Naive thymus-derived CD8-positive, alpha-beta T cell (primary cell): Measurements from ENCODE around the gene RTL10. TPM values are rescaled to one million over a fixed set of nuclear protein-coding genes. Genes with fewer than 3 reads are reported as not detected.

Experiments used
- ATAC-seq, 2 donors: fragments of 150-1000 bp; cut with Tn5 transposase in 1 of 2; sonication (Bioruptor Pico), chemical (Tn5 transposase) in 1 of 2; 1 replicate in 1 of 2; 2 replicates in 1 of 2; pipeline ENCODE4 v1.10.0; 2021; ENCODE audit warnings: mild to moderate bottlenecking in 2 of 2, moderate library complexity in 2 of 2
- POLR2A ChIA-PET: fragments of 350-600 bp; sonication (Branson Sonifier 250); formaldehyde crosslinking; loops from one replicate; lab custom pipeline; 2021; ENCODE audit warnings: antibody characterized with exemption; lab: Charles Lee
- DNase-seq, 10 donors: peaks; one replicate each; pipeline versions ENCODE4 v3.0.0 to v3.0.0-alpha.2; 2020 to 2022
- H3K27ac Mint-ChIP-seq, 10 donors: one replicate each; pipeline ENCODE4 v1.8.0; 2020 to 2022; ENCODE audit warnings: mild to moderate bottlenecking in 10 of 10, mixed read lengths in 10 of 10, moderate library complexity in 4 of 10, inconsistent platforms in 1 of 10
- H3K27me3 Mint-ChIP-seq, 5 donors: one replicate each; pipeline ENCODE4 v1.8.0; 2021 to 2022; ENCODE audit warnings: mixed read lengths in 5 of 5
- H3K36me3 Mint-ChIP-seq, 3 donors: one replicate each; pipeline ENCODE4 v1.8.0; 2020 to 2022; ENCODE audit warnings: mixed read lengths in 3 of 3, mild to moderate bottlenecking in 2 of 3, inconsistent platforms in 1 of 3
- H3K4me1 Mint-ChIP-seq, 4 donors: one replicate each; pipeline ENCODE4 v1.8.0; 2021 to 2022; ENCODE audit warnings: mixed read lengths in 4 of 4
- H3K4me3 Mint-ChIP-seq, 10 donors: one replicate each; pipeline ENCODE4 v1.8.0; 2020 to 2022; ENCODE audit warnings: mild to moderate bottlenecking in 10 of 10, mixed read lengths in 10 of 10, moderate library complexity in 6 of 10, inconsistent platforms in 1 of 10
- H3K9me3 Mint-ChIP-seq, 9 donors: one replicate each; pipeline ENCODE4 v1.8.0; 2020 to 2022; ENCODE audit warnings: mixed read lengths in 9 of 9, mild to moderate bottlenecking in 3 of 9, inconsistent platforms in 1 of 9, moderate library complexity in 1 of 9
- polyA plus RNA-seq, 3 donors: library from polyadenylated mRNA; unstranded; fragments of 300-500 nt; fragmentation: Illumina TruSeq; gene quantifications; one replicate each; pipeline ENCODE4 v1.2.3, GENCODE V29; 2021
- total RNA-seq, 8 experiments: library from RNA in 2 of 8; stranded (reverse) in 2 of 8; gene quantifications; one replicate each; pipeline ENCODE4 v1.2.3 and lab custom pipeline; 2021 to 2026

The RTL10 gene
- total and polyA plus RNA-seq, 5 experiments from 2014 or later, result 7.0 to 33.0 (median 14.3) TPM

- Mint-ChIP-seq H3K4me3 (no peak overlapping the region), H3K27ac (no peak overlapping the region), H3K36me3 (peaks cover 0 to 5% (median 0%) of the 10 kb centered on the region in 3 donors), H3K9me3 (no peaks in the 10 kb centered on the region), H3K4me1 (peaks cover 0 to 14% (median 4%) of the 10 kb centered on the region in 4 donors), H3K27me3 (no peaks in the 10 kb centered on the region)
- no peak for DNase-seq
- POLR2A ChIA-PET, result interaction anchor here (0.7 to 1.4 kb wide), 3 partner anchors 11 to 34 kb away, joined by 3 to 9 read pairs (median 4); no protein-coding TSS in a partner anchor
- no peak for ATAC-seq
Observed at GRCh38 chr22:19866665-19867009, 12.0 kb upstream of the RTL10 start.

DNA sequence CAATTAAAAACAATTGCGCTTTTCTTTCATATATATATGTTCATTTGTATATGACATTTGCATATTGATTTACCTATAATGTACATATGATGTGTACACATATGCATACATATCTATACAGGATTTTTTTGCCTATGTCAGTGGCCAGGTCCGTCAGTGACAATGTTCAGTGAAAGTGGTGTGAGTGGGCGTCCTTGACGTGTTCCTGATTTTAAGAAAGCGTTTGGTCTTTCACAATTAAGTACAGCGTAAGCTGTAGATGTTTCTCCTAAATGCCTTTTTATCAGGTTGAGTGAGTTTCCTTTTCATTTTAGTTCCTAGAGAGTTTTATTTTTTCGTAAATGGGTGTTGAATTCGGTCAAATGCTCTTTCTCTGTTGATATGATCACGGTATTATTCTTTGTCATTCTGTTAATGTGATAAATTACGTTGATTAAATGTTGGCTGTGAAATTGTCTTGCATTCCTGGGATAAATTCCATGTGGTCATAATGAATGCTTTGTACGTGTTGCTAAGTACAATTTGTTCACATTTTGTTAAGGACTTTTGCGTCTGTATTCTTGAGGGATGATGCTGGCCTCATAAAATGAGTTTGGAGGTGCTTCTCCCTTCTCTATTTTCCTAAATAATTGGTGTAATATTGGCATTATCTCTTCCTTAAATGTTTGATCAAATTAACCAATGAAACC lies 10.6 kb upstream of the RTL10 start:
- Mint-ChIP-seq H3K4me3 (no peak overlapping the region), H3K27ac (peak overlapping the region in 2 of 10 donors; percentile 31 to 43), H3K27me3 (no peaks in the 10 kb centered on the region), H3K9me3 (no peaks in the 10 kb centered on the region), H3K36me3 (peaks cover 0 to 5% (median 0%) of the 10 kb centered on the region in 3 donors), H3K4me1 (peaks cover 0 to 18% (median 7%) of the 10 kb centered on the region in 4 donors)
- POLR2A ChIA-PET, result interaction anchor here (0.7 to 2.4 kb wide), 4 partner anchors 9 to 31 kb away, joined by 3 to 8 read pairs (median 3); partner anchors contain the start of genes GNB1L and RTL10
- ATAC-seq, result no peak
- no peak for DNase-seq

DNA sequence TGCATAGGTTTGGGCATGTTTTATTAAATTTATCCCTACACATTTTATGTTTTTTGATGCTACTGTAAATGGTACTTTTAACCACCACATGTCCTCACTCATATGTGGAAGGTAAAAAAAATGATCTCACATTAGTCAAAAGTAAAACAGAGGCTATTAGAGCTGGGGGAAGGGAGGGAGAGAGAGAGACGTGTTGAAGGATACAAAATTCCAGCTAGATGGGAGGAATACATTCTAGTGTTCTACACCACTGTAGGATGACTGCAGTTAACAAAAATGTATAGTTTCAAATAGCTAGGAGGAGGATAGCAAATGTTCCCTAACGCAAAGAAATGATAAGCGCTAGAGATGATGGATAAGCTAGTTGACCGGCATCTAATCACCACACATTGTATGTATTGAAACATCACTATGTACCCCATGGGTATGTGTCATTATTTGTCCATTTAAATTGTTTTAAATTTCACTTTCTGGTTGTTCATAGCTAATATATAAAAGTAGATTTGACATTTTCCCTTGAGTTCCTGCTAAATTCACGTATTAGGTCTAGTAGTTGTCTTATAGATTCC lies 9.9 kb upstream of the RTL10 start:
- no peak overlapping the region for H3K4me3 Mint-ChIP-seq
- no peaks in the 10 kb centered on the region for H3K27me3 Mint-ChIP-seq
- ATAC-seq (no peak), DNase-seq (no peak)
- POLR2A ChIA-PET, result interaction anchor here (0.7 to 2.4 kb wide), 5 partner anchors 9 to 32 kb away, joined by 3 to 8 read pairs (median 3); partner anchors contain the start of genes GNB1L and RTL10
- H3K4me1 Mint-ChIP-seq, result peaks cover 3 to 18% (median 9%) of the 10 kb centered on the region in 4 donors
- no peaks in the 10 kb centered on the region for H3K9me3 Mint-ChIP-seq
- H3K36me3 Mint-ChIP-seq, result peaks cover 0 to 5% (median 0%) of the 10 kb centered on the region in 3 donors
- peak overlapping the region in 1 of 10 donors; percentile 18 for H3K27ac Mint-ChIP-seq

GRCh38 chr22:19863571-19863970 lies 8.9 kb upstream of the RTL10 start:
- H3K27ac Mint-ChIP-seq, result peak overlapping the region in 1 of 10 donors; percentile 48

GRCh38 chr22:19862619-19863246 lies 8.1 kb upstream of the RTL10 start:
- no peaks in the 10 kb centered on the region for H3K27me3 Mint-ChIP-seq
- no peaks in the 10 kb centered on the region for H3K9me3 Mint-ChIP-seq
- POLR2A ChIA-PET, result interaction anchor here (2.4 kb wide), 1 partner anchor 7 kb away, joined by 8 read pairs; the partner anchor contains the start of genes GNB1L and RTL10
- H3K4me1 Mint-ChIP-seq, result peaks cover 5 to 16% (median 14%) of the 10 kb centered on the region in 4 donors
- H3K4me3 Mint-ChIP-seq, result no peak overlapping the region
- peak overlapping the region in 2 of 10 donors; percentile 28 to 60 for H3K27ac Mint-ChIP-seq
- DNase-seq, result peak in 1 of 10 donors; percentile 0
- ATAC-seq, result no peak
- H3K36me3 Mint-ChIP-seq, result peaks cover 0 to under 1% (median 0%) of the 10 kb centered on the region in 3 donors

More at GRCh38 chr22:19863571-19863970, 8.9 kb upstream of the RTL10 start:
- Mint-ChIP-seq H3K4me3 (no peak overlapping the region), H3K36me3 (peaks cover 0 to 5% (median 0%) of the 10 kb centered on the region in 3 donors), H3K9me3 (no peaks in the 10 kb centered on the region), H3K27me3 (no peaks in the 10 kb centered on the region), H3K4me1 (peaks cover 6 to 16% (median 12%) of the 10 kb centered on the region in 4 donors)
- POLR2A ChIA-PET, result interaction anchor here (2.4 kb wide), 1 partner anchor 8 kb away, joined by 8 read pairs; the partner anchor contains the start of genes GNB1L and RTL10
- DNase-seq (peak in 1 of 10 donors; percentile 2), ATAC-seq (no peak)

DNA sequence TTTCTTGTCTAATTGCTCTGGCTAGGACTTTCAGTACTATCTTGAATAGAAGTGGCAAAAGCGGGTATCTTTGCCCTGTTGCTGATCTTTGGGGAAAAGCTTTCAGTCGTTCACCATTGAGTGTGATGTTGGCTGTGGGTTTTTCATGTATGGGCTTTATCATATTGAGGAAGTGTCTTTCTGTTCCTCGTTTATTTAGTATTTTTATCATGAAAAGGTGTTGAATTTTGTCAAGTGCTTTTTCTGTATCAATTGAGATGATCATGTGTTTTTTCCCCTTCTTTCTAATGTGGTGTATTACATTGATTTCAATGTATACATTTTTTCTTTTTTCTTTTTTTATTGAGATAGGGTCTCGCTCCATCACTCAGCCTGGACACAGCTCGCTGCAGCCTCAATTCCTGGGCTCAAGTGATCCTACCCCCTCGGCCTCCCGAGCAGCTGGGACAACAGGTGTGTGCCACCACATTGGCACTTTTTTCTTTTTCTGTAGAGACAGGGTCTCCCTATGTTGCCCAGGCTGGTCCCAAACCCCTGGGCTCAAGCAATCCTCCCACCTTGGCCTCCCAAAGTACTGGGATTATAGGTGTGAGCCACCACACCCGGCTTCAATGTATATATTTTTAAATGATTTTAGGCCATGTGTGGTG lies 5.3 kb upstream of the RTL10 start:
- no peak overlapping the region for H3K4me3 Mint-ChIP-seq
- ATAC-seq (no peak), DNase-seq (no peak)
- no peaks in the 10 kb centered on the region for H3K27me3 Mint-ChIP-seq
- POLR2A ChIA-PET, result interaction anchor here (0.7 to 1.1 kb wide), 2 partner anchors 32 to 361 kb away, joined by 3 to 5 read pairs; no protein-coding TSS in a partner anchor
- no peaks in the 10 kb centered on the region for H3K36me3 Mint-ChIP-seq
- peaks cover 5 to 37% (median 30%) of the 10 kb centered on the region in 4 donors for H3K4me1 Mint-ChIP-seq
- peak overlapping the region in 8 of 10 donors; percentile 14 to 82 (median 41) for H3K27ac Mint-ChIP-seq
- H3K9me3 Mint-ChIP-seq, result no peaks in the 10 kb centered on the region

DNA sequence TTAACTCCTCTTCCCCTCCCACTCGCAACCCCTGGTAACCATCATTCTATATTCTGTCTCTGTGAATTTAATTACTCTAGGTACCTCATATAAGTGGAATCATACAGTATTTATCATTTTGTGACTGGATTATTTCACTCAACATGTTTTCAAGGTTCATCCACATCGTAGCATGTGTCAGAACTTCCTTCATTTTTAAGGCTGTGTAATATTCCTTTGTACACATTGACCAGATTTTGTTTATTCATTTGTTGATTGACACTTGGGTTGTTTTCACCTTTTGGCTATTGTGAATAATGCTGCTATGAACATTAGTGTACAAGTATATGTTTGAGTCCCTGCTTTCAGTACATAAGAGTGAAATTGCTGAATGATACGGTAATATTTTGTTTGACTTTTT lies 2.7 kb upstream of the RTL10 start:
- Mint-ChIP-seq H3K9me3 (no peaks in the 10 kb centered on the region), H3K27me3 (no peaks in the 10 kb centered on the region), H3K4me3 (peak overlapping the region in 5 of 10 donors; percentile 1 to 99 (median 40)), H3K4me1 (peaks cover 20 to 52% (median 48%) of the 10 kb centered on the region in 4 donors), H3K27ac (peak overlapping the region; percentile 58 to 99 (median 94)), H3K36me3 (peaks cover 0 to 4% (median 0%) of the 10 kb centered on the region in 3 donors)
- DNase-seq (no peak), ATAC-seq (no peak)
- POLR2A ChIA-PET, result no interaction called here

DNA sequence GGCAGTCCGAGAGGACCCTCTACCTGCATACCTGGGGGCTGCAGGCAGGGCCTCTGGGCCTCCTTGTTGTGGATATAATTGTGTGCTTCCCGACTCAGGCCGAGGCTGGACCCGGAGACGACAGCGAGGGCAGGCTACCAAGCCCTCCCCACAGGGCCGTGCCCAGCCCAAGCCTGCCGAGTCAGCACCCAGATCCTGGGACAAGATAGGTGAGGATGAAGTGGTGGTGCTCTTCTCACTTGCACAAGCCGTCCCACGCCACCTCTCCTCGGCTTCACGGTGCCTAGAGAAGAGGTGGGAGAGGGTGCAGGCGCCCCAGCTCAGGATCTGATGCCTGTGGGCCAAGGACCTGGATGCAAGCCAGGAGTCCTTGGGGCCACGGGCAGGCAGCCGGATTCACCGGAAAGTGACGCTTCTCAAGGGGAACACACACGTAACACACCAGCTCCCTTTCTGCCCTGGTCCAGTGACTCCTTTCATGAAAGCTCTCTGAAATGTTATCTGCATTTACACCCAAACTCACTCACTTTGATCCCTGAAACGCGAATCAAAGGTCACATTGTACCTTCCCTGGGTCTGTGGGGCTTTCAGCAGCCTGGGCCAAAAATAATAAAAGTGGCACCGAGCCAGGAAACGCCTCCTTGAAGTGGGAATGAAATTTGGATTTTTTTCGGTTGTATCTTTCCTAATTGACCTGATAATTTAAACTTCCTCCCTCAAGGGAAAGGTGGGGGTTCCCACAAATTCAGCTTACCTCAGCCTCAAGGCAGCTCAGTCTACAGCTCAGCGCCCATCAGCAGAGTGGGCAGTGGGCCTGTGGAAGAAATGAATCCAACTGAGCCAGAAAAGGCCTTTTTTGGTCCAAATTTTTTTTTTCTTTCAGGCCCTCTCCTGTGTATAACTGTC lies 1.1 kb upstream of the RTL10 start:
- peaks cover 0 to 13% (median 0%) of the 10 kb centered on the region in 3 donors for H3K36me3 Mint-ChIP-seq
- peaks cover 20 to 58% (median 52%) of the 10 kb centered on the region in 4 donors for H3K4me1 Mint-ChIP-seq
- H3K27me3 Mint-ChIP-seq, result no peaks in the 10 kb centered on the region
- peak overlapping the region; percentile 92 to 99 (median 96) for H3K4me3 Mint-ChIP-seq
- peak overlapping the region; percentile 92 to 99 (median 95) for H3K27ac Mint-ChIP-seq
- no peaks in the 10 kb centered on the region for H3K9me3 Mint-ChIP-seq
- ATAC-seq (peak; percentile 15 to 29), DNase-seq (peak in 5 of 10 donors; percentile 20 to 73 (median 48))
- POLR2A ChIA-PET, result interaction anchor here (0.7 to 7.5 kb wide), 20 partner anchors 8 to 261 kb away, joined by 3 to 120 read pairs (median 4); partner anchors contain the start of gene TRMT2A

DNA sequence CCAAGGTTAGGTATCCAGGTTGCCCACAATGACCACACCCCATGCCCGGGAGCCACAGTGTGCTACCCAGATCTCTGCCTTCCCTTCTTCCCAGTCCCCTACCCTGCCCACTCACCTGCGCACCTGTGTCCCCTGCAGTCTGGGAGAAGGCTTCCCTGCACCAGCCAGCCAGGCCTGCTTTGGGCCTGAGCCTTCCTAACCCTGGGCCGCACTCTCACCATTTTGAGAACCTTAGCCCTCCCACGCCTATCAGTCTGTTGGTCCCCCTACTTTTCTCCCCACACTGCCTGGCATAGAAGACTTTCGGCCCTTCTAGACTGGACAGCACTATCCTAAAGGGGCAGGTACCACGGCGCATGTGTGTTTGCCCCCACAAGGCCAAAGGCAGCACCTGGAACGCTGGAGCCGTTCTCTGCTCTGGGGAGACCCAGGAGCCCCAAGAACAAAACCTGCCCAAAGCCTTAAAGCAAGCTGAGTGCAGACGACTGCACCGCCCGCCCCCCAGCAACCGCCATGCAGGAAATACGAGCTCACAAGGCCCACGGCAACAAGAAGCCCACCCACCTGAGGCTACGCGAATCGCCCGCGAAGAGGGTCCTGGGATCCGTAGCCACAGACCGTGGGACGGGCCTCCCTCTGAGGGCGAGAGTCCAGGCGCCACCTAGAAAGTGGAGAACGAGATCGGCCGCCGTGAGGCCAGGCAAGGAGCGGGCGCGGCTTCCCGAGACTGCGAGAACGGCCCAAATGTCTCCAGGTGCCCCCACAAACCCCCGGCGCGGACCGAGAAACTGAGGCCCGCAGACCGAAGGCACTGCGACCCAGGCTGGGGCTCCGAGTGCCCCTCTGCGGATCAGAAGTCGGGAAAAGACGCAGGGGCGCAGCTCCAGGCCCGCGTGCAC lies 546 bp downstream of the RTL10 start:
- no peaks in the 10 kb centered on the region for H3K9me3 Mint-ChIP-seq
- peaks cover 24 to 65% (median 59%) of the 10 kb centered on the region in 4 donors for H3K4me1 Mint-ChIP-seq
- H3K27me3 Mint-ChIP-seq, result no peaks in the 10 kb centered on the region
- POLR2A ChIA-PET, result interaction anchor here (1.0 to 7.5 kb wide), 11 partner anchors 9 to 263 kb away, joined by 3 to 120 read pairs (median 7); partner anchors contain the start of gene TRMT2A
- DNase-seq, result peak in 7 of 10 donors; percentile 16 to 65 (median 32)
- H3K4me3 Mint-ChIP-seq, result peak overlapping the region; percentile 92 to 99 (median 96)
- peak overlapping the region; percentile 90 to 99 (median 95) for H3K27ac Mint-ChIP-seq
- ATAC-seq, result peak; percentile 8 to 10
- peaks cover 0 to 25% (median 0%) of the 10 kb centered on the region in 3 donors for H3K36me3 Mint-ChIP-seq
